HEK293 (cell line): Measurements from ENCODE around the gene N4BP3.

ENCODE experiments used
- CTCF ChIA-PET: fragments of 350-600 bp; formaldehyde crosslinking; extraction: SDS; loops from one replicate; lab custom pipeline; 2021; ENCODE audit warnings: antibody characterized with exemption; lab: Yijun Ruan, JAX
- POLR2A ChIA-PET: fragments of 300-600 bp; formaldehyde crosslinking; extraction: SDS; loops from one replicate; lab custom pipeline; 2020; ENCODE audit warnings: antibody characterized with exemption, inconsistent platforms; lab: Yijun Ruan, JAX
- H3K27ac ChIP-seq: fragments of 200-500 bp; sonication (Bioruptor generic); 2 replicates; pipeline ENCODE4 v1.5.1; 2014; ENCODE audit warnings: low read depth, low read length, control low read depth, inconsistent platforms; ENCODE audit errors: extremely low read depth
- H3K36me3 ChIP-seq, 2 experiments: fragments of 200-500 bp in 1 of 2; sonication (Bioruptor generic) in 1 of 2; 1 replicate in 1 of 2; 2 replicates in 1 of 2; pipeline ENCODE4 v1.5.1; 2014 to 2017; ENCODE audit warnings: inconsistent platforms in 2 of 2, low read length in 2 of 2; ENCODE audit not compliant: control insufficient read depth in 2 of 2, insufficient read depth in 1 of 2
- H3K4me1 ChIP-seq: fragments of 200-500 bp; sonication (Bioruptor generic); 2 replicates; pipeline ENCODE4 v1.5.1; 2014; ENCODE audit warnings: mild to moderate bottlenecking, low read length, inconsistent platforms; ENCODE audit not compliant: control insufficient read depth, insufficient read depth
- H3K4me3 ChIP-seq: 2 replicates; pipeline ENCODE4 v1.5.1; 2011; ENCODE audit warnings: low read depth, mild to moderate bottlenecking, control low read depth, low read length, moderate library complexity
- H3K9me3 ChIP-seq: fragments of 200-500 bp; sonication (Bioruptor generic); 2 replicates; pipeline ENCODE4 v1.5.1; 2014; ENCODE audit warnings: low read depth, low read length, inconsistent platforms; ENCODE audit not compliant: control insufficient read depth, insufficient read depth
- AEBP2 ChIP-seq: fragments of 450-650 bp; formaldehyde crosslinking; IDR thresholded peaks from 2 replicates; pipeline ENCODE4 v1.5.1; 2016; ENCODE audit warnings: missing biosample characterization, missing genetic modification characterization, borderline replicate concordance
- HOXC10 ChIP-seq: sonication (generic); formaldehyde crosslinking; IDR thresholded peaks from 2 replicates; pipeline ENCODE4 v1.8.1; 2023; ENCODE audit warnings: mild to moderate bottlenecking, missing genetic modification reagents
- KLF10 ChIP-seq: fragments of 450-650 bp; IDR thresholded peaks from 2 replicates; pipeline ENCODE4 v1.5.1; 2018; ENCODE audit warnings: missing biosample characterization, mild to moderate bottlenecking, missing genetic modification characterization
- OSR2 ChIP-seq: fragments of 450-650 bp; formaldehyde crosslinking; IDR thresholded peaks from 2 replicates; pipeline ENCODE4 v1.5.1; 2016; ENCODE audit warnings: missing biosample characterization, missing genetic modification characterization
- PRDM6 ChIP-seq: fragments of 450-650 bp; formaldehyde crosslinking; IDR thresholded peaks from 2 replicates; pipeline ENCODE4 v1.5.1; 2017; ENCODE audit warnings: missing biosample characterization, missing genetic modification characterization
- SP7 ChIP-seq: fragments of 450-650 bp; formaldehyde crosslinking; IDR thresholded peaks from 2 replicates; pipeline ENCODE4 v1.5.1; 2016; ENCODE audit warnings: missing biosample characterization, missing genetic modification characterization
- TSHZ1 ChIP-seq: fragments of 450-650 bp; formaldehyde crosslinking; IDR thresholded peaks from 2 replicates; pipeline ENCODE4 v1.5.1; 2016; ENCODE audit warnings: missing biosample characterization, missing genetic modification characterization, borderline replicate concordance
- ZBTB1 ChIP-seq: fragments of 450-650 bp; formaldehyde crosslinking; IDR thresholded peaks from 2 replicates; pipeline ENCODE4 v1.5.1; 2016; ENCODE audit warnings: missing biosample characterization, missing genetic modification characterization
- ZFHX2 ChIP-seq: fragments of 450-650 bp; formaldehyde crosslinking; conservative IDR thresholded peaks from 2 replicates; pipeline ENCODE4 v1.5.1; 2016; ENCODE audit warnings: missing biosample characterization, missing genetic modification characterization
- ZNF138 ChIP-seq: fragments of 450-650 bp; formaldehyde crosslinking; IDR thresholded peaks from 2 replicates; pipeline ENCODE4 v1.5.1; 2016; ENCODE audit warnings: missing biosample characterization, missing genetic modification characterization, borderline replicate concordance
- ZNF174 ChIP-seq: fragments of 450-650 bp; formaldehyde crosslinking; IDR thresholded peaks from 2 replicates; pipeline ENCODE4 v1.5.0; 2017; ENCODE audit warnings: missing biosample characterization, mild to moderate bottlenecking, missing genetic modification characterization
- ZNF221 ChIP-seq: fragments of 450-650 bp; formaldehyde crosslinking; IDR thresholded peaks from 2 replicates; pipeline ENCODE4 v1.5.1; 2017; ENCODE audit warnings: missing biosample characterization, missing genetic modification characterization, borderline replicate concordance
- ZNF510 ChIP-seq: fragments of 450-650 bp; formaldehyde crosslinking; IDR thresholded peaks from 2 replicates; pipeline ENCODE4 v1.5.1; 2018; ENCODE audit warnings: mild to moderate bottlenecking, missing genetic modification characterization, missing biosample characterization; ENCODE audit not compliant: insufficient replicate concordance
- ZNF518A ChIP-seq: fragments of 450-650 bp; formaldehyde crosslinking; conservative IDR thresholded peaks from 2 replicates; pipeline ENCODE4 v1.5.1; 2016; ENCODE audit warnings: low read depth, missing biosample characterization, missing genetic modification characterization
- ZNF654 ChIP-seq: fragments of 450-650 bp; formaldehyde crosslinking; IDR thresholded peaks from 2 replicates; pipeline ENCODE4 v1.5.1; 2016; ENCODE audit warnings: low read depth, missing biosample characterization, missing genetic modification characterization
- ZSCAN16 ChIP-seq: fragments of 450-650 bp; formaldehyde crosslinking; IDR thresholded peaks from 2 replicates; pipeline ENCODE4 v1.5.1; 2016; ENCODE audit warnings: missing biosample characterization, missing genetic modification characterization
- ZSCAN5A ChIP-seq: fragments of 450-650 bp; formaldehyde crosslinking; IDR thresholded peaks from 2 replicates; pipeline ENCODE4 v1.5.1; 2016; ENCODE audit warnings: missing biosample characterization, missing genetic modification characterization

N4BP3 gene

GRCh38 chr5:178090856-178091255, 22.5 kb upstream of the N4BP3 start:
- H3K4me3 ChIP-seq: no peak overlapping the region
- no peaks in the 10 kb centered on the region for H3K4me1 ChIP-seq
- ChIA-PET POLR2A (no interaction called here), CTCF (interaction anchor here (0.6 to 3.4 kb wide), 4 partner anchors 15 to 107 kb away, joined by 3 to 31 read pairs (median 4); no protein-coding TSS in a partner anchor)
- TF ChIP-seq HOXC10 (CRISPR knock-in tag) (no peak), ZFHX2 (tag by site-specific recombination) (no peak), ZNF174 (tag by site-specific recombination) (no peak), ZBTB1 (tag by site-specific recombination) (no peak)
- no peaks in the 10 kb centered on the region for H3K36me3 ChIP-seq
- no peaks in the 10 kb centered on the region for H3K9me3 ChIP-seq
- no peak overlapping the region for H3K27ac ChIP-seq

GRCh38 chr5:178093134-178093533, 20.2 kb upstream of the N4BP3 start:
- no peak for TF ChIP-seq ZSCAN16
- no peak for TF ChIP-seq KLF10 (tag by site-specific recombination)
- no peak for TF ChIP-seq SP7 (tag by site-specific recombination)
- no peak for TF ChIP-seq AEBP2
- no peak for TF ChIP-seq ZNF138 (tag by site-specific recombination)
- TF ChIP-seq ZSCAN5A: no peak
- POLR2A ChIA-PET: no interaction called here
- CTCF ChIA-PET: interaction anchor here (1.7 kb wide), 1 partner anchor 17 kb away, joined by 10 read pairs; no protein-coding TSS in a partner anchor

GRCh38 chr5:178094345-178094744, 19.0 kb upstream of the N4BP3 start:
- Histone ChIP-seq H3K4me3 (no peak overlapping the region), H3K4me1 (no peaks in the 10 kb centered on the region), H3K27ac (no peak overlapping the region), H3K9me3 (no peaks in the 10 kb centered on the region), H3K36me3 (no peaks in the 10 kb centered on the region)
- ChIA-PET POLR2A (no interaction called here), CTCF (interaction anchor here (1.7 kb wide), 1 partner anchor 18 kb away, joined by 10 read pairs; no protein-coding TSS in a partner anchor)
- TF ChIP-seq ZNF518A: no peak
- TF ChIP-seq PRDM6 (tag by site-specific recombination): no peak
- no peak for TF ChIP-seq TSHZ1 (tag by site-specific recombination)
- TF ChIP-seq ZNF221 (tag by site-specific recombination): no peak
- no peak for TF ChIP-seq ZNF654
- no peak for TF ChIP-seq ZNF510
- no peak for TF ChIP-seq OSR2

More at GRCh38 chr5:178093134-178093533, 20.2 kb upstream of the N4BP3 start:
- Histone ChIP-seq H3K4me3 (no peak overlapping the region), H3K4me1 (no peaks in the 10 kb centered on the region), H3K36me3 (no peaks in the 10 kb centered on the region), H3K9me3 (no peaks in the 10 kb centered on the region), H3K27ac (no peak overlapping the region)
